ENCODE data around the gene PPIAL4G. TPM values are rescaled to one million over a fixed set of nuclear protein-coding genes. Genes with fewer than 3 reads are reported as not detected.
"Not testable (repeated sequence)": the region's sequence is repeated elsewhere in the genome, so short reads cannot be mapped to it uniquely, and the experiment has no call there.

Gene PPIAL4G
- total RNA-seq, result under 0.01 TPM

DNA sequence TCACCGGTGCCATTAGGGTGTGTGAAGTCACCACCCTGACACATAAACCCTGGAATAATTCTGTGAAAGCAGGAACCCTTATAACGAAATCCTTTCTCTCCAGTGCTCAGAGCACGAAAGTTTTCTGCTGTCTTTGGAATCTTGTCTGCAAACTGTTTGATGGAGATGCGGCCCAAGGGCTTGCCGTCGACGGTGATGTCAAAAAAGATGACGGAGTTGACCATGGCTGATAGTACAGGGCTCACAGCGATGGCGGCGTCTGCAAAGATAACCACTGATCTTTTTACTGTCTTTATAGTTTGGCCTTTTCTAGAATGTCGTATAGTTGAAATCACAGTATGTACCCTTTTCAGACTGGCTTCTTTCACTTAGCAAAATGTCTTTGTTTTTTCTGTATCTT lies at the start of gene PPIAL4G:
TSS of gene PPIAL4G (minus strand) at position 274 of the 400 bp plus-strand sequence. CDS start at position 224, 50 bp downstream.
- DNase-seq, result not testable (repeated sequence)

DNA sequence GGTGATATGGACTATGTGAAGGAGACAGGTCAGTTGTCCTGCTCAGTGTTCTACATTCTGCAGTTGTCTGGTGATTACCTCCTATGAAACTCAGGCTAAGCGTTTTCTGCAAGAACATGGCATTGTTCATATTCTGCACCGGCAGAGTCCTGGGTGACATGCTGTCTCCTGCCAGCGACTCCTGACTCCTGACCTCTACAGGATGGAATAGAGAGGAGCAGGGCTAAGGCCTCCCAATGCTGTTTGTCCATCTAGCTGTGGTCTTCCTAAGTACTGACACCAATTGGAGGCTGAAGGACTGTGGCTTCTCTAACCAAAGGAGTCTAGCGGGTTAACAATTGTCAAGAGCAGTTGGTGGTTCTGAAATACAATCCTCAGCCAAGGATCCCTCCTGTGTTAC lies 49.1 kb upstream of the PPIAL4G start:
- not testable (repeated sequence) for DNase-seq

DNA sequence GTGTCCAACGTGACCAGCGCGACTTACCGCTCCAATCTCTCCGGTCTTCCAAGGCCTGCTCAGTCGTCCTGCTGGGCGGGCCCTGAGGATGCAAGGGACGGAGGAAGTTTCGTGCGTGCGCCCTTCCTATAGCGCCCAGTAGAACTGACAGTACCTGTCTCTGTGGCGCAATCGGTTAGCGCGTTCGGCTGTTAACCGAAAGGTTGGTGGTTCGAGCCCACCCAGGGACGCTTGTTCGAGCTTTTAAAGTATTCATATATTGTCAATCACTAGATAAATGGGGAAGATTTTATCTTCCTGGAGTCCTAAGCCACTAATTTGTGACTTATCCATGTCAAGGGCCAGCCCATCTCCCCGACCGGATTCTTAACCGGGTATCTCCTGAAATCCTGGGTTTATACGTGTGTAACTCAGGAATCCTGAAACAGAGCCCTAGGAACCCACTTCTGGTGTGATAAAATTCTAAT lies 46.0 kb upstream of the PPIAL4G start:
- not testable (repeated sequence) for DNase-seq

DNA sequence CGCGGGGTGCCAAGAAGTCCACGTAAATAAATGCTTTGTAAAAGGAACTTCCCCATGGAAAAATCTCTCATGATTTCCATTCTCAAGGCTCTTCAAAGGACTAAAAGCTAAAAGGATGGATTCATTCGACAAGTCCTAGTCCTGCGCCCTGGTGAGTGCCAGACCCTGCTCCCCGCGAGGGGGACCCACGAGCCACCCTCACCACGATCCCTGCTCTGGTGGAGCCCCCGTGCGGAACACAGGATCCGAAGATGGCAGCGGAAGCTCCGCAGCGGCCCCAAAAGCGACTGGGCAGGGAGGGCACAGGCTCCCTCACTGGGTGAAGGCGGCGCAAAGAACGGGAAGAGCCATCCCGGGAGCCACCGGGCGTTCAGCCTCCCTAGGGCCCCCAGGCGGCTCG lies 45.5 kb upstream of the PPIAL4G start:
- not testable (repeated sequence) for DNase-seq

DNA sequence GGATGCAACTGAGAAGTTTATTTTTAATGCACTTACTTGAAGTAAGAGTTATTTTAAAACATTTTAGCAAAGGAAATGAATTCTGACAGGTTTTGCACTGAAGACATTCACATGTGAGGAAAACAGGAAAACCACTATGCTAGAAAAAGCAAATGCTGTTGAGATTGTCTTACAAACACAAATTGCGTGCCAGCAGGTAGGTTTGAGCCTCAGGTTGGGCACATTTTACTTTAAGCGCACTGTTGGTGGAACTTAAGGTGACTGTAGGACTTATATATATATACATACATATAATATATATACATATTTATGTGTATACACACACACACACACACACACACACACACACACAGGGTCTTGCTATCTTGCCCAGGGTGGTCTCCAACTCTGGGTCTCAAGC lies 43.5 kb upstream of the PPIAL4G start:
- not testable (repeated sequence) for DNase-seq

DNA sequence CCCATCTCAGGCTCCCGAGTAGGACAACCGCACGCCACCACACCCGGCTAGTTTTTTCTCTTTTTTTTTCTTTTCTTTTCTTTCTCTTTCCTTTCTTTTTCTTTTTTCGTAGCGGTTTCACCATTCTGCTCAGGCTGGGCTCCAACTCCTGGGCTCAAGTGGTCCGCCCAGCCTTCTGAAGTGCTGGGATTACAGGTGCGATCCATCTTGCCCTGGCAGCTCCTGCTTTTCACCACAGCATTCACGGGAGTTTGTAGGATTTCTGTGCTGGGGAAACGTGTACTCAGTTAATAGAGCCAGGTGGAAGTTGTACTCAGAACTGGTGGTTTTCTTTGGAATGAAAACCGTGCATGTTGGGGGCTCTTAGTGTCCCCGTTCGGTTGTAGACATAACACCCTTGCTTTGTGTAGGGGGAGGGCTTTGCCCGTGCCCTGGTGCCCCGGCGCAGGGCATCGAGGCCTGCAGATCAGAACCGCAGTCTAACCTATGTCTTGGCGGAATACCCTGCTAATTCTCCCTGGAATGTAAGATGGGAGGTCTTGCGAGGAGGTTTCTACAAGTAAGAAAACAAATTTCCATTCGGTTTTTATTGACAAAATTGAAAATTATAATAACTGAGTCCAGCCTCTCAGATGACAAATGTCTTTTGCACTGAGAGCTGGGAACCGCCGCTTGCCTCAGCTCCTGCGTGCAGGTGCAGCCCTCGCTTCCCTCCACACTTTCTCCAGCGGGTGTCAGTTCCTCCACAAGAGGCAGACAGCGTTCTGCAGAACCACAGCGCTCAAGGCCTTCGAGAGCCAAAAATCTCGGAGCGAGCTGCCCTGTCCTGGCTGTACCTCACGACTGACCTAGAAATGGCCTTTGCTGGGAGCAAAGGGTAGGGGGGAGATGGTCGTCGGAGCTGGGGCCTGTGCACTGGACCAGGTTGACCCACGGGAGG lies 40.4 kb upstream of the PPIAL4G start:
- not testable (repeated sequence) for DNase-seq

DNA sequence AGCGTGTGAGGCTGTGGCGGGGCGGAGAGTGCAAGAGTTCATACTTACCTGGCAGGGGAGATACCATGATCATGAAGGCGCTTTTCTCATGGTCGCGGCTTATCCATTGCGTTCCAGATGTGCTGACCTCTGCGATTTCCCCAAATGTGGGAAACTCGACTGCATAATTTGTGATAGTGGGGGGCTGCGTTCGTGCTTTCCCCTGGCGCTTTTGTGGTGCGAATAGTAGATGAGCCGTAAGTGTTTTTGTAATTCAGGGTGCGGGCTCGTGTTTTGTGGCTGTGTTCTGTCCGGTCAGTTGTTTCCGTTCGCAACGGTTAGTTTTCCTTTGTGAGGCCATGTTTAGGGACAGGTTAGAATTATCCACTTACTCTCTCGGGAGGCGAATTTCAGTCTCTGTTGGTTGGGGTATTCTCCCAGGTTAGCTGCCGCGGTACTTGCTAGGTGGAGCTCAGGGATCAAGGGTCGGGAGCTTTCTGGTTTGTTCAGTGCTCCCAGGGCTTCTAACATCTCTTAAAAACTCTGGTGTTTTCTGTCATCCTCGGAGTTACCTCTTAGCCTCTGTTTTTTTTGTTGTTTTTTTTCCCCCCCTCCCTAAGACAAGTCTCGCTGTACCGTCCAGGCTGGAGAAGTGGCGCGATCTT lies 39.6 kb upstream of the PPIAL4G start:
- peak; percentile 94 for DNase-seq

DNA sequence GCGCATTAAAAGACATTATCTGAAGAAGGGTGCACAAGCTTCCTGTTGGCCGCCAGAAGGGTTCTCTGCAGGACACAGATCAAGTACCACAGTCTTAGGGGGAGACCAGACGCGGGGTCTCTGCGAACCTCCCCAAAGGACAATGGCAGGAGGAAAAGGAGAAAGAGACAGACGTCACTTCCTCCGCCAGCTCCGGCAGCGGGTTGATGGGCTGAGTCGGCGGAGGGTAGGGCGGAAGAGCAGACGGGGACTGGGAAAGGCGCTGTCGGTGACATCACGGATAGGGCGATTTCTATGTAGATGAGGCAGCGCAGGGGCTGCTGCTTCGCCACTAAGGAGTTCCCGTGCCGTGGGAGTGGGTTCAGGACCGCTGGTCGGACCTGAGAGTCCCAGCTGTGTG lies 39.0 kb upstream of the PPIAL4G start:
- peak; percentile 59 for DNase-seq

DNA sequence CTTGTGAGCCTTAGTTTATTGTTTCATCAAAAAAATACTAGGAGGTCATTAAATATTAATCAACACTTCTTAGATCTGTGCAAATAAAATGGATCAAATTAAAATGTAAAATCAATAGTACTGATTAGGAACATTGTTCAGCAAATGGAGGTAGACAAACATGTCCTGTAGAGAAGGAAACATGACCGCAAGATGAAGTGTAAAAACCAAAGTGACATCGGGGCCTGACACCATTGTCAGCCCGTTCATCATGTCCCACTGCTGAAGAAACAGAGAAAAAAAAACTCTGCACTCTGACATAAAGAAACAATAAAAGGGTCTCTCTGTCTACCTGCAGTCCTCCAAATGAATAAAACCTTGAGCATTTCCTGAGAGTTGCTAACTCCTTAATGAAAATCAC lies 31.2 kb upstream of the PPIAL4G start:
- not testable (repeated sequence) for DNase-seq

DNA sequence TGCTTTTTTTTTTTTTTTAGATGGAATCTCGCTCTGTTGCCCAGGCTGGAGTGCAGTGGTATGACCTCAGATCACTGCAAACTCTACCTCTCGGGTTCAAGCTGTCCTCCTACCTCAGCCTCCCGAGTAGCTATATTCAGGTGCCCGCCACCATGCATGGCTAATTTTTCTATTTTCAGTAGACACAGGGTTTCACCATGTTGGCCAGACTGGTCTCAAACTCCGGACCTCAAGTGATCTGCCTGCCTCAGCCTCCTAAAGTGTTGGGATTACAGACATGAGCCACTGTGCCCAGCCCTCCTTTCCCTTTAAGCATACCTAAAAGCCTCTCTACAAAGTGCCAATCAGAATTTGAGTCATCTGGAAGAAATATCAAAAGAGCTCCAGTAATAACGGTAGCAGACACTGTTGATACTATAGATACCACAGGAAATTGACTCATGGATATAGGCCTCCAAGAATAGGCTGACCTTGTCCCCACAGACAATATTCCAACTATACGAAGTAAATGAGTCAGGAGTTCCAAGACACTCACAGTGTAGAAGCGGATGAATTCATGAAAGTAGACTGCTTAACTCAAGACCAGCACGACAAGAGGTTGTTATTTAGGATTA lies 29.6 kb upstream of the PPIAL4G start:
- not testable (repeated sequence) for DNase-seq

DNA sequence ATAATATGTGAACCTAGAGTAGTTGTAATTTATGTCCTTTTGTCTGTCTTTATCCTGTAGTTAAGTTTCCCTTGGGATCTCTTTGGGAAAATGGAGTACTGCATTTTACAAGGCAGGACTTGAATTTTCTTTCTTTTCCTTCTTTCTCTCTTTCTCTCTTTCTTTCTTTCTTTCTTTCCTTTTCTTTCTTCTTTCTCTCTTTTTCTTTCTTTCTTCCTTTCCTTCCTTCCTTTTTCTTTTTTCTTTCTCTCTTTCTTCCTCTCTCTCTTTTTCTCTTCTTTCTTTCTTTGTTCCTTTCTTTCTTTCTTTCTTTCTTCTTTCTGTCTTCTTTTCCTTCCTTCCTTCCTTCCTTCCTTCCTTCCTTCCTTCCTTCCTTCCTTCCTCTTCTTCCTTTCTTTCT lies 10.8 kb upstream of the PPIAL4G start:
- DNase-seq, result not testable (repeated sequence)

DNA sequence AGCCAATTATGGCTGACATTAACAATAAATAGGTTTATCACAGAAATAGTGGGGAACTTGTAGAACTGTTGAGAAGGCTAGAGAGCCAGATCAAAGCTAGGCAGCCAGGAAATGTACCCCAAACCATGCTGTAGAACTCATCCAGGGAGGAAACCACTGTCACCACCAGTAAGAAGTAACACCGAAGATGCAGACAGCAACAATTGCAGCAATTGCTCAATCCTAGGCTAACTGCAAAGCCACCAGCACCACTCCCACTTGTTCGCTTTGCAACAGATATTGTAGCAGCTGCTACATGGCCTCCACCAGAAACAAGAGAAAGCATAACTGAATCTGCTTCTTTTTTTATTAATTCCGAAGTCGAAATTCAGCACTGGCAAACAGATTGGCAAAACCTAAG lies 2.0 kb downstream of the PPIAL4G start:
- DNase-seq, result not testable (repeated sequence)

DNA sequence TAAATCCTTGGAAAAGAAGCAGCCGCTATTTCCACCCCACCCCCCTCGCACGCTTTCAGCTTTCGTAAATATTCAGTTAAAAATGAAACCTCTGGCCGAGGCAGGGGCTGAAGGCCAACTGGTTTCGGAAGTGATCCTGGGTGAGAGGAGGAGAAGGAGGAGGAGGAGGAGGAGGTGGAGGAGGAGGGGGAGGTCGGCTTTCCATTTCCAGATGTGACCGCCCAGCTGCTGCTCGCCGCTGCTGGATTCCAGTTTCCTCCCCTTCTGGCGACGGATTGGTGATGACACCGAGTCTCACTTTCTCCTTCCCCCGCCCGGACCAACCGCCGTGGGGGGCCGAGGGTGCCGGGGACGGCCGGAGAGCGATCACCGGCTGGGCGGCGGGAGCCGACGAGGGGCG lies 23.4 kb downstream of the PPIAL4G start:
- DNase-seq, result not testable (repeated sequence)

DNA sequence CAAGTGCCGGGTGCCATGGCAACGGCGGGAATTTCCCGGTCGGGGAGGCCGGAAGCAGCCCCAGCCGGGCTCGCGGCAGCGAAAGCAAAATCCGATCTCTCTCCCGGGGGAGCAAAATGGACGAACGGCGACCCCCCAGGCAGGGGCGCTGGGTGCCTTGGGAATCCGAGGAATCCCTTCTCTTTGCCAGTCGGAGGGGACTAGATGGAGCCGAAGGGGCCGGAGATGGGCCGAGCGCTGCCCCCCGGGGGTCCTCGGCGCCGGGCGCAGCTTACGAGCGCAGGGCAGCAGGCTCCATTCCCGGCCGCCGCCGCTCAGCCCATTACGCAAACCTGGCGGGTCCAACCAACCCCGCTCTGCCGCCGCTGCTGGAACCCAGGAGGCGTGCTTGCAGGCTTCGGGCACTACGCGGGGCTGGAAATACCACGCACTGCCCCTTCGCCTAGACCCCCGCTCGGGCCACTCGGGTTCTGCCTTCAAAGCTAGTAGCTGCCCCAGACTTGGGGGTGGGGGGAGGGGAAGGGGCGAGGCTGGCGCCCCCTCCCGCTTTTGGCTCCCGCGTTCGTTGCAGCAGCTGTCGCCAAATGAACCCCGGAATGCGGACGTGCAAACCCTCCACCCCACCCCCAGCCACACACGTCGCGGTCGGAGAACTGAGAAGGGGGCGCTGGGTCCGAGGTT lies 24.1 kb downstream of the PPIAL4G start:
- peak; percentile 12 for DNase-seq

DNA sequence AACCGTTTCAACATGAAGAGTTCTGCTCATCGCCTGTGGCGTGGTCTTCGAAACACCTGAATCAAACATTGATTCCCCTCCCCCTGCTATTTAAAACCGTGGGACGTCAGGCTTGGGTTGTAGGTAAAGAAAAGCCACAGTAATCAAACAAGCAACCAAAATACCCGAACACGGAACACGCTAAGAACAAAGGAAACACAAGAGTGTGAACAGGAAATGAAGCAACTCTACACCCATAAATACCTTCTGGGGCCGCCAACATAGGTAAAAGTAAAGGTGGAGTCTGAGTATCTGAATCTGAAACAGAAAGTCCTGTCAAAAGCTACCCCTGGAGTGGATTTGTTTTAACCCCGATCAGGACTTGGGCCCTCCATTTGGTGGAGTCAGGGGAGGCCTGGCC lies 24.7 kb downstream of the PPIAL4G start:
- DNase-seq, result not testable (repeated sequence)

DNA sequence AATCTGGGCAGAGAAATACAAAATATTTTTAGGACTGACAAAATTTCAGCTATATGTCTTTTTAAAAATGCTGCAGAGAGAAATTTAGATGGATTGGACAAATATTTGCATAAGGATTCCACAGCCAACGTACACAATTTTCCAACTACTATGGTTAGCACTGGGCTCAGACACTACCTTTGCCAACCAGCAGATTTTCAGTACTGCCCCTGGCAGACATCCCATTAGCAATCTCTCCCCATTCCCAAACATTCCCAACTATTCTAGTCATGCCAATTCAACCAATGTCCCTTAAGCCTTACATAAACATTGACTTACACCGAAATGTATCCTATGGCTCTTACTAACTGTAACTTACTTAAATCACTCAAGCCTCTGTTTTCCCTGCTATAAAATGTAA lies 30.3 kb downstream of the PPIAL4G start:
- DNase-seq, result not testable (repeated sequence)

DNA sequence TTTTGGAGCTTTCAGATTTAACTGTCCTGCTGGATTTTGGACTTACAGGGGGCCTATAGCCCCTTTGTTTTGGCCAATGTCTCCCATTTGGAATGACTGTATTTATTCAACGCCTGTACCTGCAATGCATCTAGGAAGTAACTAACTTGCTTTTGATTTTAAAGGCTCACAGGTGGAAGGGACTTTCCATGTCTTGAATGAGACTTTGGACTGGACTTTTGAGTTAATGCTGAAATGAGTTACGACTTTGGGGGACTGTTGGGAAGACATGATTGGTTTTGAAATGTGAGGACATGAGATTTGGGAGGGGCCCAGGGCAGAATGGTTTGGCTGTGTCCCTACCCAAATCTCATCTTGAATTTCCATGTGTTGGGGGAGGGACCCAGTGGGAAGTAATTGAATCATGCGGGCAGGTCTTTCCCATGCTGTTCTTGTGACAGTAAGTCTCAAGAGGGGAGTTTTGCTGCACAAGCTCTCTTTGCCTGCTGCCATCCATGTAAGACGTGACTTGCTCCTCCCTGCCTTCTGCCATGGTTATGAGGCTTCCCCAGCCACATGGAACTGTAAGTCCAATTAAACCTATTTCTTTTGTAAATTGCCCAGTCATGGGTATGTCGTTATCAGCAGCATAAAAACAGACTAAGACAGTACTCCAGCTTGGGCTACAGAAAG lies 43.3 kb downstream of the PPIAL4G start:
- DNase-seq, result not testable (repeated sequence)

DNA sequence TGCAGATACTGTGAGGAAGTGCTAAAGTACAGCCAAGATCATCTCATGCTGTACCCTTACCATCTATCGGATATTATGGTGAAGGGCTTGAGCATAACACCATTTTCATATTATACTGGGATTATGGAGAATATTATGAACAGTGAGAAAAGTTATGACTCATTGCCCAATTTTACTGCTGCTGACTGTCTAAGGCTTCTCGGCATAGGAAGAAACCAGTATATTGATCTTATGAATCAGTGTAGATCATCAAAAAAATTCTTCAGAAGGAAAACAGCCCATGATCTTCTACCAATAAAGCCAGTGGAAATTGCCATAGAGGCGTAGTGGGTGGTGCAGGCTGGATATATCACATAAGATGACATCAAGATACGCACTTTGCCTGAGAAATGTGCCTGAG lies 47.7 kb downstream of the PPIAL4G start:
- DNase-seq, result no peak

DNA sequence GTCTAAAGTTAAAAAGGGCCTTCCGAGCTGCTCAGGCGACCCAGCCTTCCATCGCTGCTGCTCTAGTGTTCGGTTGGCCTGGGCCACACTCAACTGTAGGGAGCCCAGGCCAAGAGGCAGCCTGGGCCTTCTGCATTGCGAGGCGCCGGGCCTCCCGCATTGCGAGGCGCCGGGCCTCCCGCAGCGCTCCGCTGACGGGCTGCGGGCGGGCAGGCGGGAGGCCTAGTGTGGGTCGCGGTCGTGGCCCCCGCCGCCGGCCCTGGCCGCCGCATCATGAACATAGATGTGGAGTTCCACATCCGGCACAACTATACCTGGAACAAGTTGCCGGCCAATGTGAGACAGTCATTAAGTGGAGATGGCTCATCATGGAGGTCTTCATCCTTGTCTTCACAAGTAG lies 48.3 kb downstream of the PPIAL4G start:
- no peak for DNase-seq

DNA sequence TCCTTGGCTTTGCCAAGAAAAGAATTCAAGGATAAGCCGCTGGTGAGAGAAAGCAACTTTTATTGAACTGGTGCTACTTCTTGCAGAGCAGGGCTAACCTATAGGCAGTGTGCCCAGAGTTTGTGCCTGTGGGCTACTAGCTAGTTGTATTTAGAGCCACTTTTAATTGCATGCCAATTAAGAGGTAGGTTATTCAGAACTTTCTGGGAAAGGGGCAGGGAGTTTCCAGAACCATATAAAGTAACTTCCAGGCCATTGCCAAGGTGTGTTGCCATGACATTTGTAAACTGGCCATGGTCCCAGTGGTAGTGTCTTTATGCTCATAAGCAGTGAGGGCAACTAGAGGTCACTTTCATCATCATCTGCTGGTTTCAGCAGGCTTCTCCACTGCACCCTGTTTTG lies 50.2 kb downstream of the PPIAL4G start:
- DNase-seq, result not testable (repeated sequence)
